HG03159 (cell line): ENCODE measurements around the gene SLC35F6.
"Not testable (repeated sequence)": the region's sequence is repeated elsewhere in the genome, so short reads cannot be mapped to it uniquely, and the experiment has no call there.

Experiments used
- ATAC-seq: cut with Tn5 transposase; IDR thresholded peaks from one replicate; pipeline ENCODE4 v1.9.1; 2021; ENCODE audit warnings: mild to moderate bottlenecking, moderate library complexity; ENCODE audit not compliant: unreplicated experiment

The SLC35F6 gene

DNA sequence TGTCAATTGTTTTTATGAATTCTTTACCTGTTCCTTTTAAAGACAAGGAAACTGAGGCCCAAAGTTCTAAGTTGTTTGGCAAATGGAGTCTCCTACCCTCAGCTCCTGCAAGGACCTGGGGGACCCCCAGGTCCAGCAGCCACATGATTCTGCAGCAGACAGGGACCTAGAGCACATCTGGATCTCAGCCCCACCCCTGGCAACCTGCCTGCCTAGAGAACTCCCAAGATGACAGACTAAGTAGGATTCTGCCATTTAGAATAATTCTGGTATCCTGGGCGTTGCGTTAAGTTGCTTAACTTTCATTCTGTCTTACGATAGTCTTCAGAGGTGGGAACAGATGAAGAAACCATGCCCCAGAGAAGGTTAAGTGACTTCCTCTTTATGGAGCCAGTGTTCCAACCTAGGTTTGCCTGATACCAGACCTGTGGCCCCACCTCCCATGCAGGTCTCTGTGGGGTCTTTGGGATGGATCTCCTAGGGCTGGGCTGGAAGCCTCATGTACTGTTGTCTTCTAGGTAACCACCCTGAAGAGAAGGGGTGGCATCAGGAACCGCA, 16.2 kb downstream of the SLC35F6 start:
- no peak for ATAC-seq

DNA sequence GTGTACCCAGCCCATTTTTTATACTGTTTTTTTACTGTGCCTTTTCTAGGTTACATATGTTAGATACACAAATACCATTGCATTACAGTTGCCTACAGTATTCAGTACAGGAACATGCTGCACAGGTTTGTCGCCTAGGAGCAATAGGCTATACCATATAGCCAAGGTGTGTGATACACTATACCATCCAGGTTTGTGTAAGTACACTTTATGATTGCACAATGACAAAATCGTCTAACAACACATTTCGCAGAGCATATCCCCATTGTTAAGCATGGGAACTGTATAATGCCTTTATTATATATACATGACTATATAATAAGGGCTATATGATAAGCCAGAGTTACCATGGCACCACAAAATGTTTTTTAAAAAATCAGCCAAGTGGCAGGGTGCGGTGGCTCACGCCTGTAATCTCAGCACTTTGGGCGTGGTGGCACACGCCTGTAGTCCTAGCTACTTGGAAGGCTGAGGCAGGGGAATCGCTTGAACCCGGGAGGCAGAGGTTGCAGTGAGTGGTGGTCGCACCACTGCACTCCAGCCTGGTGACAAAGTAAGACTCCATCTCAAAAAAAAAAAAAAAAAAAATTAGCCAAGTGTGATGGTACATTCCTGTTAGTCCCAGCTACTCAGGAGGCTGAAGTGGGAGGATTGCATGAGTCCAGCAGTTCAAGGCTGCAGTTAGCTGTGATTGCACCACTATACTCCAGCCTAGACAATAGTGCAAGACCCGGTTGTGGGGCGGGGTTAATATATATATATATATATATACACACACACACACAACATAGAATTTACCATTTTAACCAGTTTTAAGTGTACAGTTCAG, 19.0 kb downstream of the SLC35F6 start:
- ATAC-seq: no peak

DNA sequence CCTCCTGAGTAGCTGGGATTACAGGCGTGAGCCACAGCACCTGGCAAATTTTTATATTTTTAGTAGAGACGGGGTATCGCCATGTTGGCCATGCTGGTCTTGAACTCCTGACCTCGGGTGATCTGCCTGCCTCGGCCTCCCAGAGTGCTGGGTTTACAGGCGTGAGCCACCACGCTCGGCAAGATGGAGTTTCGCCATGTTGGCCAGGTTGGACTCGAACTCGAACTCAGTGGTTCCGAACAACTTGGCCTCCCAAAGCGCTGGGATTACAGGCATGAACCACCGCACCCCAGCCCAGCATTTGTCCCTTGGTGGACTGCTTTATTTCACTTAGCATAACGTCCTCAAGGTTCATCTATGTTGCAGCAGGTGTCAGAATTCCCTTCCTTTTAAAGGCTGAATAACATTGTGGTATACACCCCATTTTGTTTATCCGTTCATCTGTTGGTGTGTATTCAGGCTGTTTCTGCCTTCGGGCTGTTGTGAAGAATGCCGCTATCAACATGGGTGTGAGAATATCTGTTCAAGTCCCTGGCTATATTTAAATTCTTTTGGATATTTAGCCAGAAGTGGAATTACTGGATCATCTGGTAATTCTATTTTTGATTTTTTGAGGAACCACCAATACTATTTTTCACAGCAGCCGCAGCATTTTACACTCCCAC, 20.6 kb downstream of the SLC35F6 start:
- no peak for ATAC-seq

DNA sequence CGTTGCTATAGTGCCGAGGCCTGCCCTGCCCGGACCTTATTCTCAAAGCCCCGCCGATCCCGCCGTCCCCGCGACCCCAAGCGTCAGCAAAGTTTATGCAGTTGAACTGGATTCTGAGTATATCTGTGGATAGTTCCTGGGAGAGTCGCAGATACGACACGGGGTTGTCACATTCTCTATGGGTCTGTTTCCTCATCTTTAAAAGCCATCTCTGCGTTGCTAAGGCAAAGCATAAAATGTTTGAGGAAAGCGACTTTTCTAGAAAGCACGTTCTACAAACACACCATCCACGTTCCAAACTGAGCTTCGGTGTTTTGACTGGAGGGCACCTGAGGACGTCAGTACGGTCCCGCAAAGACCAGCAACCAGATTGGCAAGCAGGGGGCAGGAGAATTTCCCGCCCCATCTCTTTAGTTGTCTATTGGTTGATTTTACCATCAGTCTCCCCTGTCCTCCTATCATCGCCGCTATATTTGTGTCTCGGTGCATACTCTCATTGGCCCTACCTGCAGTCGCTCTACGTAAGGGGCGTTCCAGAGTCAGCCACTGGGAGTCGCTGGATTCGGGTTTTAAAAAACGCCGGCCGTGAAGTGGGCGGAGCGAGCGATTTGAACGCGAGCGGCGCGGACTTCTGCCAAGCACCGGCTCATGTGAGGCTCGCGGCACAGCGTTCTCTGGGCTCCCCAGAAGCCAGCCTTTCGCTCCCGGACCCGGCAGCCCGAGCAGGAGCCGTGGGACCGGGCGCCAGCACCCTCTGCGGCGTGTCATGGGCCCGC, 21.5 kb downstream of the SLC35F6 start, which contains the start of gene CENPA:
CENPA (plus strand) TSS at position 626 of the 776 bp plus-strand sequence; CDS start at position 767, 141 bp downstream.
- peak; percentile 99 for ATAC-seq

DNA sequence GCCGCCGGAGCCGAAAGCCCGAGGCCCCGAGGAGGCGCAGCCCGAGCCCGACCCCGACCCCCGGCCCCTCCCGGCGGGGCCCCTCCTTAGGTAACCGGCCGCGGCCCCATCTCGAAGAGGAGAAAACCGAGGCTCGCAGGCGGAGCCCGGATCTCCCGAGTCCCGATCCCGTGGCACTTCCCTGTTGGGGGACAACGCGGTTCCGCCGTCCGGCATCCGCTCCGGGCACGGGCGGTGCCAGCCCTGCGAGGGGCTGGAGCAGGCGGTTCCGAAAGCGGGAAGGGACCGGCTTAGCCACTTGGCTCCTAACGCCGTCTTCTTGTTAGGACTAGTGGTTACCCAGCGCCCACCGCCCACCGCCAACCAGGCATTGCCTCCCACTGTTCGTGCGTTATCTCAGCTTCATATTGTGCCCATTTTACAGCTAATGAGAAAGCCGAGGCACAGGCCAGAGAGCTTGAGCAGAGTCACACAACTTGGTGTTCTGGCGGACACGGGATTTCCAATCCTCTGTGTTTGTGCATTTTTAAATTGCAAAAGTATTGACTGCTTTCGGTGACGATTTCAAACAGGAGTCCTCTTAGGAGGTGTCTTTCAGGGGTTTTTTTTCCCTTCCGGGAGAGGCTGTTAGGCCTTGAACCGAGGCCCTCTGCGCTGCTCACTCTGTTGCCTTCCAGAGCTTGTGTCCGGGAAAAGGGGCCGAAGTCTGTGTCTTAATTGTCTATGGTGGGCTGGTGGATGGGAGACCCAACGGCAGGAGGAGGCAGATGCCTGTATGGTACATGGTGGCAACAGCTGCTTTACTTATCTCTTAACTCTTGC, 22.3 kb downstream of the SLC35F6 start:
- ATAC-seq: peak; percentile 14

DNA sequence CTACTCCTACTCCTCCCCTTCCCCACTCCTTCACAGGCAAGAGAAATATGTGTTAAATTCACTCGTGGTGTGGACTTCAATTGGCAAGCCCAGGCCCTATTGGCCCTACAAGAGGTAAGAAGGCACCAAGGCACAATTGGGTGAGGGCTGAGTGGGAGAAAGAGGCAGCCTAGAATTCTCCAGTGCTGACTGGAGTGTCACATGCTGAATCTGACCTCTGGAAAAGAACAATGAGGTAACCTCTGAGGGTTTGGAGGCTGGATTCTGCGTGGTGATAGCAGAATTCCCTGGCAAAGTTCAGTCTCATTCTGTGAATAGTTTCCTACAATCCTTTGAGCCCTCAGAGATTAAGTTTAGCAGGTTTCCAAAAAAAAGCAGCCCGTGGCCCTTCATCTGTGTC, 28.6 kb downstream of the SLC35F6 start:
- ATAC-seq: no peak

DNA sequence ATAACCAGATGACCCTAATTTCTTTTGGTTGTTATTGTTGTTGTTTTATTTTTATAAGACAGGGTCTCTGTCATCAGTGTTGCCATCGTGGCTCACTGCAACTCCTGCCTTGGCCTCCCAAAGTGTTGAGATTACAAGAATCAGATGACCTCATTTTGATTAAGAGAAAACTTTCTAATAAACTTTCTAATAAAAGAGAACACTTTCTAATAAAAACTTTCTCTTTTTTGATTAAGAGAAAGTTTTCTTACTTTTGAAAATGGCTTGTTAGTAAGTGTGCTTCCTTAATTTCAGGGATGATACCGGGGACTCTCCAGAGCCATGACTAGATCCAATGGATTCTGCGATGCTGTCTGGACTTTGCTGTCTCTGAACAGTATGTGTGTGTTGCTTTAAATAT, 29.4 kb downstream of the SLC35F6 start:
- no peak for ATAC-seq

DNA sequence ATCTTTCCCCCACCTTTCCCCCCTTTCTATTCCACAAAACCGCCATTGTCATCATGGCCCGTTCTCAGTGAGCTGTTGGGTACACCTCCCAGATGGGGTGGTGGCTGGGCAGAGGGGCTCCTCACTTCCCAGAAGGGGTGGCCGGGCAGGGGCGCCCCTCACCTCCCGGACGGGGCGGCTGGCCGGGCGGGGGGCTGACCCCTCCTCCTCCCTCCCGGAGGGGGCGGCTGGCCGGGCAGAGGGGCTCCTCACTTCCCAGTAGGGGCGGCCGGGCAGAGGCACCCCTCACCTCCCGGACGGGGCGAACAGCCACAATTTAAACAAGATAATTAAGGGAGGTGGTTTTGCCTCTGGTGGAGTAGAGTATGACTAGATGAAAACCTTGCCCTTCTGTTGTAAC, 31.1 kb downstream of the SLC35F6 start:
- not testable (repeated sequence) for ATAC-seq

DNA sequence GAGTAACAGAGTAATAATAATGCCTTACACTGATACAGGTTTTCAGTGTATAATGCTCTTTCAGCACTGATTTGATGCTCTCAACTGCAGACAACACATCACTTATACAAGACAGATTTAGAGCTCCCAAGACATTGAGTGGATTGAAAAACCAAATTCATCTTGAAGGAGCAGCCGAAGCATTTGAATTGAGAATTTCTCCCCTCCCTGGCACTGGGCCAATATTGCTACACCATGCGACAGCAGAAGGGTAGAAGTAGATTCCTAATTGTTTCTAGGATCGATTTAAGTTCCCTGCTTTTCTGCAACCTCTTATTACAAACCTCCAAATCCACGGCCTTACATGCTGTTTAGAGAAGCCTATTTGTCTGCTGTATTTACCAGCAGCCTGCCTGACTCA, 37.2 kb downstream of the SLC35F6 start:
- ATAC-seq: no peak

DNA sequence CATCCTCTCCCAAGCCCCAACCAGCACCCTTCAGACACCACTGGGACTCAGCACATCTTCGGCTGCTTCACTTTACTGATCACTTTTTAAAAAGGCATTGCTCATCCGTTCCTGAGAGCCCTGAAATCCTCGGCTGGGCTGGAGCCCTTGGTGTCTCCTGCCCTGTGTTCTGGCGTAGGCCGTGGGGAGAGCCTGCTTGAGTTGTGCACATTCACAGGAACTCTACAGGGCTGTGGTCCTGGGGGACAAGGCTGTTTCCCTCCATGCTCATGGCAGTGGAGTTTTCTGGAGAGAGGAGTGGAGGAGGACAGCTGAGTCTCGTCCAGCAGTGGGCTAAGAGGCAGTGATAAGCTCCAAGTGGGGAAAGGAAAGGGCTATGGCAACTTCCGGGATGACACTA, 37.7 kb downstream of the SLC35F6 start:
- no peak for ATAC-seq

DNA sequence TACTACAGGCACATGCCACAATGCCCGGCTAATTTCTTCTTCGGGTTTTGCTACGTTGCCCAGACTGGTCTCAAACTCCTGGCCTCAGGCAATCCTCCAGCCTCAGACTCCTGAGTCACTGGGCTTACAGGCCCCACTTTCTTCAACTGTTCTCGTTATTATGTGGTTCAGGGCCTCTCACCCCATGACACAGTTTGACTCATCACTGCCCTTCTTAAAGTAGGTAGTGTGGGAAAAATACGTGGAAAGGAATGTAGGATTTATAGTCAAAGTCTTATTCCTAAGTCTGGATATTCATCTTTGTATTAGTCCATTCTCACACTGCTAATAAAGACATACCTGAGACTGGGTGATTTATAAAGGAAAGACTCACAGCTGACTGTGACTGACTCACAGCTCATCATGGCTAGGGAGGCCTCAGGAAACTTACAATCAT, 41.2 kb downstream of the SLC35F6 start:
- ATAC-seq: no peak

DNA sequence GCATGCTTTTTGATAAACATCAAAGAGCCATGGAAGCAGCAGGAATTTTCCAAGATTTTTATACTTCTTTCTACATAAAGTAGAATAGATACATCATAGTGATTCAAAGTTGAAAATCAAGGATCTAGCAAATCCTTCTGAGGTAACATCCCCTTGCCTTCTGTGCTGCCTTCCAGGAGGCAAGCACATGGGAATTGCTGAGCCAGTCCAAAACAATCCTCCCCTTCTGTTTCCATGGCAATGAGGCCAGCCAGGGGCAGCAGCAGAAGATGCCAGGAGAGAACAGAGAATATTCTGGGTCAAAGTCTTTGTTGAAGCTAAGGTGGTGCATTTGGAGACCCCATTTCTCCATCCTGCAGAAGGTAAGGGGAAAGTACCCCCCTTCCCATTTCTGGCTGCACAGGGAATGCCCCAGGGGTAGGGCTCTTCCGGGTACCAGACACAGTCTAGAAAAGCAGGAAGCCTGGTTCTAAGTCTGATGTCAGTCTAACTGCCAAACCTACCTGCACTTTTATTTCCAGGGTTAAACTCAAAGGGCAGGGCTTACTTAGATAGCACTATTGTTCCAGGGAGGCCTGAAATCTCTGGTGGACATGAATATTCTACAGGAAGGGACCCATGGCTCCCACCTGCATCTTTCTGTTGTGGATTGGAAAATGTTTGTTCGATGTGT, 43.8 kb downstream of the SLC35F6 start:
- ATAC-seq: no peak

DNA sequence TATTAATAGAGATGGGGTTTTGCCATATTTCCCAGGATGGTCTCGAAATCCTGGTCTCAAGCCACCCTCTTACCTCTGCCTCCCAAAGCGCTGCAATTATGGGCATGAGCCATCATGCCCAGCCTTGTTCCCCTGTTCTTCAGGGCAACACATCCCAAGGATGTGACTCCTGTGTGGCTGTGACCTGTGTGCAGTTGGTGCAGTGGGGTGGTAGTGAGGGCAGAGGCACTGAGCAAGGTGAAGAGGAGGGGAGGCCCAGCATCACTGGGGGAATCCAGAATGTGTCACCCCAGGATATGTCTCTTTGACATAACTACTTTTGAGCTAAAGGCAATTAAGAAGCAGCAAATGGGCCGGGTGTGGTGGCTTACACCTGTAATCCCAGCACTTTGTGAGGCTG, 45.1 kb downstream of the SLC35F6 start:
- no peak for ATAC-seq

DNA sequence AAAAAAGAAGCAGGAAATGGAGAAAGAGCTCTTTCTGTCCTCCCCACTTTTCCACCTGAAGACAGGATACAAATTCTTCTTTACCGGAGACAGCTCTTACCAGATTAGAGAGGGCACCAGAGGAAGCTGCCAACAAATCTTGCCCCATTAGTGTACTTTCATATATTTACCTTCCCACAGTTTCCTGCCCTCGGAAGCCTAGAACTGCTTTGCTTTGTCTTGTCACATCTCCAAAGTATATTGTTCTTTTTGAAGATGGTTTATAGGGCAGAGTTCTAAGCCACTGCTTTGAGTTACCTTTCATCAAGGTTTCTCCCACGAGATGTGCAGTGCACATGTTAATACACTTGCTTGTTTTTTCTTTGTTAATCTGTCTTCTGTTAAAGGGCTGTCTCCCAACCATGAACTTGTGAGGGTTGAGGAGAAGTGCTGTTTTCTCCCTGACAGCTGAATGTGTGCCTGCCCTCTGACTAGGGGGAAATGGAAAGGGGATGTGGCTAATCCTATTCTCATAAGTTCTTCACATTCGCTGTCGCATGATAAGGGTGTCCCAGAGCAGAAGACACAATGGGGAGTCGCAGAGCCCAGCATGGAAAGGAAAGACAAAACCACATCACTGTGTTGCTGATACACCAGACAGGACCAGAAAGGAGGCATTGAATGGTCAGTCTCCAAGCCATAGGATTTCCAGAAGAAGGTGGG, 45.9 kb downstream of the SLC35F6 start:
- ATAC-seq: no peak

DNA sequence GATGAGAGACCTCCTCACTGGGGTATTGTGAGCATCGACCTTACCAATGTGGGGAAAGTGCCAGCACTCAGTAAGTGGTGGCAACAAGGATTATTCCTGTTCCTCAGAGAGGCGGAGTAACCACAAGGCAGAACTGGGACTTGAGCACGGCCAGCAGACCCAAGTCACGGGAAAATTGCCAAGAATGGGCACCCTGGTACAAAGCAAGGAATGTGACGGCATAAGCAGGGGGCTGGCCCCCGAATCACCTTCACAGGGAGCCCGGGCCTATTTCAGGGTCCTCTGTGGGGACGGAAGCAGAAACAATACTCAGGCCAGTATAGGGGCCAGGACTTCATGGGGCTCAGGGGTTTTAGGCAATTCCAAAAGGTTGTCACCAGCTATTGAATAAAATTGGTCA, 47.2 kb downstream of the SLC35F6 start:
- no peak for ATAC-seq

DNA sequence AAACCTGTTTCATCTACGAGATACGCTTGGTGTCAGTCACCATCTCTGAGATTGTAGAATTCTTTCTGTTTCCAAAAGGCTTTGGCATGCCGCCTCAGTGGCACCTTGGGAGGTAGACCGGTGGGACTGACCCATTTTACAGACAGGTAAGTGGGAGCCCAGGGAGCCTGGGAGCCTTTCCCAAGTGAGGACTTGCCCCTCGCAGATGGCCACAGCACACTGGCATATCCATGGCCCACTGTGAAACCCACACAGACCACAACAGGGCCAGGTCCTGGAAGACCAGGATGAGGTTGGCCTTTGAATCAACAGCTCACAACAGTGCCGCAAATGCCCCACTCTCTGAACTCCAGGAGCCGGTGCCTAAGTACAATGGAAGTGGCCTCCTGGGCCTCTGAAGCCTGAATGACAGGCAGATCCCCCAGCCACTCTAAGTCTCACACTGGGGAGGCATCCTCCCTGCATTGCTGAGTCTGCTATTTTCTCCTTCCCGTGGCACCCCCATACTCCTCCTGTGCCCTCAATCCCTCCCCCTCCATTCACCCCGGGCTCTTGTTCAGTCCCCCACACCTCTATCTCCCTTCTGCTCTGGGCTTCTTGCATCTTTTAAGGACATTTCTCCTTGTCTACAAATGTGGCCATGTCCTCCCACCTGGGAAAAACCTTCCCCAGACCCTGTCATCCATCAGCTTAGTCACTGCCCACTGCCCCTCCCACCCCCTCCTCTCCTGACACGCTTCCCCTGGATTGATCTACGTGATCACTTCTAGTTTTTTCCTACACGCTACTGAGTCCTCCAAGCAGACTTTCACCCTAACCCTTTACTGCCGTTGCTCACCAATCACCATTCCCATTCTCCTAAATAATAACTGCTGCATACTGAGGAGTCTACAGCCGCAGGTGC, 48.0 kb downstream of the SLC35F6 start:
- no peak for ATAC-seq

DNA sequence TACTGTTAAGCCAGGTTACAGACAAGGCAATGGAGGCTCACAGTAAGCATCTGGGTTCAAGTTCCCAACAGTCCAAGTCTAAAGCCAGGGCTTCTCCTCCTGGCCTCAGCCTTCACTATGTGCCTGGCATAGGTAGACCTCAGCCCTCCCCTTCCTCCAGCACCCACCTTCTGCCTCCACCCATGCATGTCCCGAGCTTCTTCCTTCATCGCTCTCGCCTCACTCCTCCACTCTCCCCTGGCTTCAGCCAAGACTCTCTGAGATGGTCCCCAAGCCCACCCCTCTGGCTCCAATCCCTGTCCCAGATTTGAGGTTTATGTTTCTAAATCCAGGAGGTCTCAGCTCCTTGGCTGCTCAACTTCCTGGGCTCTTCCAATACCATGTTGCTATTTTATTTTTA, 48.6 kb downstream of the SLC35F6 start:
- no peak for ATAC-seq

DNA sequence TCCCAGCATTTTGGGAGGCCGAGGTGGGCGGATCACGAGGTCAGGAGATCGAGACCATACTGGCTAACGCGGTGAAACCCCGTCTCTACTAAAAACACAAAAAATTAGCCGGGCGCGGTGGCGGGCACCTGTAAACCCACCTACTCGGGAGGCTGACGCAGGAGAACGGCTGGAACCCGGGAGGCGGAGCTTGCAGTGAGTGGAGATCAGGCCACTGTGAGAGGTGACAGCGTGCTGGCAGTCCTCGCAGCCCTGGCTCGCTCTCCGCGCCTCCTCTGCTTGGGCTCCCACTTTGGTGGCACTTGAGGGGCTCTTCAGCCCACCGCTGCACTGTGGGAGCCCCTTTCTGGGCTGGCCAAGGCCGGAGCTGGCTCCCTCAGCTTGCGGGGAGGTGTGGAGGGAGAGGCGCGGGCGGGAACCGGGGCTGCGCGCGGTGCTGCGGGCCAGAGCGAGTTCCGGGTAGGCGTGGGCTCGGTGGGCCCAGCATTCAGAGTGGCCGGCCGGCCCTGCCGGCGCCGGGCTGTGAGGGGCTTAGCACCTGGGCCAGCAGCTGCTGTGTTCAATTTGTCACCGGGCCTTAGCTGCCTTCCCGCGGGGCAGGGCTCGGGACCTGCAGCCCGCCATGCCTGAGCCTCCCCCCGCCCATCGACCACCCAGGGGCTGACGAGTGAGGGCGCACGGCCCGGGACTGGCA, 50.1 kb downstream of the SLC35F6 start:
- not testable (repeated sequence) for ATAC-seq
